ENCODE results near the gene C6orf136.

The C6orf136 gene

GRCh38 chr6:30646450-30647241 lies at the start of gene C6orf136:
TSS of gene C6orf136 (plus strand) at chr6:30647133. CDS start at chr6:30647232, 99 bp downstream.
- peak; percentile 72 for DNase-seq

GRCh38 chr6:30597315-30598144 lies 49.4 kb upstream of the C6orf136 start:
- DNase-seq: peak; percentile 38

- no peak for DNase-seq
These were observed 47.9 kb upstream of the C6orf136 start for GRCh38 chr6:30598912-30599624.

- DNase-seq: no peak
These were observed 47.2 kb upstream of the C6orf136 start for GRCh38 chr6:30599625-30600324.

GRCh38 chr6:30600451-30600961 lies 46.4 kb upstream of the C6orf136 start:
- DNase-seq: no peak

GRCh38 chr6:30601436-30601814 lies 45.5 kb upstream of the C6orf136 start:
- no peak for DNase-seq

GRCh38 chr6:30601815-30602641 lies 44.9 kb upstream of the C6orf136 start:
- DNase-seq: no peak

- DNase-seq: no peak
These were observed 43.0 kb upstream of the C6orf136 start for GRCh38 chr6:30603961-30604360.

- DNase-seq: no peak
These were observed 36.9 kb upstream of the C6orf136 start for GRCh38 chr6:30610065-30610464.

GRCh38 chr6:30611150-30611855 lies 35.6 kb upstream of the C6orf136 start:
- no peak for DNase-seq

- DNase-seq: no peak
These were observed 35.1 kb upstream of the C6orf136 start for GRCh38 chr6:30611856-30612194.

GRCh38 chr6:30612213-30612612 lies 34.7 kb upstream of the C6orf136 start:
- DNase-seq: no peak

- no peak for DNase-seq
These were observed 34.2 kb upstream of the C6orf136 start for GRCh38 chr6:30612687-30613248.

GRCh38 chr6:30613251-30614043 lies 33.5 kb upstream of the C6orf136 start:
- DNase-seq: no peak

GRCh38 chr6:30614044-30614842 lies 32.7 kb upstream of the C6orf136 start:
- no peak for DNase-seq

- DNase-seq: peak; percentile 70
These were observed 32.1 kb upstream of the C6orf136 start for GRCh38 chr6:30614843-30615218.

- peak; percentile 29 for DNase-seq
These were observed 31.5 kb upstream of the C6orf136 start for GRCh38 chr6:30615219-30615957.

Measured in NCI-H1048 (cell line).